ENCODE data around the gene ADAMTS2.

ADAMTS2 gene

DNA sequence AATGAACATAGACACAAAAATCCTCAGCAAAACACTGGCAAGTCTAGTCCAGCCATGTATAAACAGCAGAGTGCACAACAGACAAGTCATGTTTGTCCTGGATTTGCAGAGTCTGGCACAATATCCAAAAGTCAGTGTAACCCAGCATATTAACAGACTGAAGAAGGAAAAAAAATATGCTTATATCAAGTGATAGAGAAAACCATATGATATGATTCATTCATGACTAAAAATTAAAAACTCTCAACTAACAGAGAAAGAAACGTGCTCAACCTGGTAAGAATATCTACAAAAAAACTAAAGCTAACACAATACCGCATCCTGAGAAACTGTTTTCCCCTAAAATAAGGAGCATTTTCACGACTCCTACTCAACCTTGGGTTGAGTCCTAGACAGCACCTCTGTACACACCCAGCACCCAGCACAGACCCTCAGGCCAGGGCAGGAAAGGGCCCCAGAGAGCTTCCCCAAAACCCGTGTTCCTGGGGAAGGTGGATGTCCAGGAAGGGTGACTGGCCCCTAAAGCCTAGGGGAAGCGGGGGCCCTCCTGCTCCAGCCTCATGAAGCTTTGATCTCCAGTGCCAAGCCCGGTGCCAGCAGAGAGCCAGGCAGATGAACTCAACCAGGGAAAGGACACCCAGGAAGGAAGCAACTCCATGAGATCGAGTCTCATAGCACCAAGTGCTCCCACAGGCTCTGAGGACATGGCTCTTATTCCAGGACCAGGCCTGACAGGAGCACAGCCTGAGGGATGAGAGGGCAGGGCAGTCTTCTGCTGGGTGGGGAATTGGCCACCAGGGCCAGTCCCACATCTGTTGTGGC, 38.9 kb downstream of the ADAMTS2 start:
- H3K27ac ChIP-seq (ENCODE audit: low read depth, low read length) = no peak overlapping the region
- no peaks in the 10 kb centered on the region for H3K79me2 ChIP-seq (ENCODE audit: control insufficient read depth, insufficient read depth, low read length)
- H4K5ac ChIP-seq (ENCODE audit: low read length) = no peak overlapping the region
- H3K36me3 ChIP-seq (ENCODE audit: control insufficient read depth, insufficient read depth, low read length) = no peaks in the 10 kb centered on the region
- no peak overlapping the region for H2BK15ac ChIP-seq (replicated peaks; ENCODE audit: low read depth)
- no peak overlapping the region for H2BK120ac ChIP-seq (ENCODE audit: low read depth, low read length)
- no peaks in the 10 kb centered on the region for H3K4me1 ChIP-seq (ENCODE audit: control insufficient read depth, low read depth, low read length)
- no peak for DNase-seq
- no peak overlapping the region for H3K9ac ChIP-seq (ENCODE audit: low read length)
- no peak overlapping the region for H4K8ac ChIP-seq (ENCODE audit: low read depth, low read length)
- no peaks in the 10 kb centered on the region for H3K27me3 ChIP-seq (ENCODE audit: insufficient read depth, low read length, poor library complexity)
- H3K4me3 ChIP-seq (ENCODE audit: low read length) = no peak overlapping the region
- H3K18ac ChIP-seq (ENCODE audit: low read length) = no peak overlapping the region
- H2BK5ac ChIP-seq (ENCODE audit: low read length) = no peak overlapping the region
- H3K56ac ChIP-seq (ENCODE audit: low read length) = no peak overlapping the region
- no peak overlapping the region for H3K4me2 ChIP-seq (ENCODE audit: low read length)
- no peak overlapping the region for H3K23ac ChIP-seq (ENCODE audit: low read length)
- no CpG with 5 or more reads among the region's 7 CpGs for WGBS (ENCODE audit: extremely low coverage, insufficient coverage, low lambda C conversion rate)
- no peak overlapping the region for H3K4ac ChIP-seq (ENCODE audit: low read depth, low read length)
- H3K79me1 ChIP-seq (ENCODE audit: low read length) = no peaks in the 10 kb centered on the region
- H2AK5ac ChIP-seq (ENCODE audit: low read length) = no peak overlapping the region

- Histone ChIP-seq H2AK5ac (ENCODE audit: low read length) (no peak overlapping the region), H2BK120ac (ENCODE audit: low read depth, low read length) (no peak overlapping the region), H2BK15ac (replicated peaks; ENCODE audit: low read depth) (no peak overlapping the region), H3K4me2 (ENCODE audit: low read length) (no peak overlapping the region), H3K4ac (ENCODE audit: low read depth, low read length) (no peak overlapping the region), H3K23ac (ENCODE audit: low read length) (no peak overlapping the region), H3K79me2 (ENCODE audit: control insufficient read depth, insufficient read depth, low read length) (no peaks in the 10 kb centered on the region), H3K27ac (ENCODE audit: low read depth, low read length) (no peak overlapping the region), H4K5ac (ENCODE audit: low read length) (no peak overlapping the region), H3K9ac (ENCODE audit: low read length) (no peak overlapping the region), H3K4me1 (ENCODE audit: control insufficient read depth, low read depth, low read length) (no peaks in the 10 kb centered on the region), H2BK5ac (ENCODE audit: low read length) (no peak overlapping the region), H3K79me1 (ENCODE audit: low read length) (no peaks in the 10 kb centered on the region), H4K8ac (ENCODE audit: low read depth, low read length) (no peak overlapping the region), H3K27me3 (ENCODE audit: insufficient read depth, low read length, poor library complexity) (no peaks in the 10 kb centered on the region), H3K36me3 (ENCODE audit: control insufficient read depth, insufficient read depth, low read length) (no peaks in the 10 kb centered on the region), H3K56ac (ENCODE audit: low read length) (no peak overlapping the region), H3K18ac (ENCODE audit: low read length) (no peak overlapping the region), H3K4me3 (ENCODE audit: low read length) (no peak overlapping the region)
- no CpG with 5 or more reads among the region's 1 CpG for WGBS (ENCODE audit: extremely low coverage, insufficient coverage, low lambda C conversion rate)
- no peak for DNase-seq
Measured at GRCh38 chr5:179304871-179305270, 40.4 kb downstream of the ADAMTS2 start.

- WGBS (ENCODE audit: extremely low coverage, insufficient coverage, low lambda C conversion rate) = no CpG with 5 or more reads among the region's 5 CpGs
- H3K9ac ChIP-seq (ENCODE audit: low read length) = no peak overlapping the region
Measured at GRCh38 chr5:179304466-179304865, 40.8 kb downstream of the ADAMTS2 start.

DNA sequence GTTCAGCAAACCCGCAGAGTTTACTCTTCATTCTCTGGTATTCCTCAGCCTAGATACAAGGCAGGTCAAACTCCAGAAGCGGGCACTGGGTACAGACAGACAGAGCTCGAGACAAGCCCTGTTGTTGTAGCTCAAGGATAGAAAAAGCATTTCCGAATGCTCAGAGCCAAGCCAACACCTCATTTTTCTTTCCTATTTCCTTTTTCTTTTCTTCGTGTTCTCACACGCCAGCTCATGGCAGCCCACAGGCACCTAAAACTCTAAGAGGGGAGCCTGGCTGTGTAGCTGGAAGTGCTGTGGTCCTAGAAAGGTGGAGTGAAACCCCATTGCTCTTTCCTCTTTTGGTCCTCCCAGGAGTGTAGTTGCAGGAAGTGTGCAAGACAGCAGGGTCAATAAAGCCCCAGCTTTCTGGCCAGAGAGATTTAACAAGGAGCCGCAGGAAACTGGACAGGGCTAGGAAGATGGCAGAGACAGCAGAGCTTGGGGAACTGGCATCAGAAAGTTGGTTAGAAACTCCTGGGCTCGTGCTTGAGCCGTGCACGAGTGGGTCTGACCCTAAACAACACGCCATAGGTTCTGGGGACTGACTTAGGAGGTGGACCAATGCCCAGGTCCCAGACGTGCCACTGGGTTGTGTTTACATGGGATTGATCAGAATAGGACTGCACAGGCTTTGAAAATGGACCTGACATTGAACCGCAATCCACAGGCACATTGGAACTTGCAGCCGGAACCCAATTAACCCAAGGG, 41.6 kb downstream of the ADAMTS2 start:
- DNase-seq = no peak
- Histone ChIP-seq H2AK5ac (ENCODE audit: low read length) (no peak overlapping the region), H3K23ac (ENCODE audit: low read length) (no peak overlapping the region), H2BK120ac (ENCODE audit: low read depth, low read length) (no peak overlapping the region), H3K4me3 (ENCODE audit: low read length) (no peak overlapping the region), H3K9ac (ENCODE audit: low read length) (no peak overlapping the region), H3K79me2 (ENCODE audit: control insufficient read depth, insufficient read depth, low read length) (no peaks in the 10 kb centered on the region), H3K18ac (ENCODE audit: low read length) (no peak overlapping the region), H3K27me3 (ENCODE audit: insufficient read depth, low read length, poor library complexity) (no peaks in the 10 kb centered on the region), H3K27ac (ENCODE audit: low read depth, low read length) (no peak overlapping the region), H3K4ac (ENCODE audit: low read depth, low read length) (no peak overlapping the region), H4K8ac (ENCODE audit: low read depth, low read length) (no peak overlapping the region), H3K4me1 (ENCODE audit: control insufficient read depth, low read depth, low read length) (no peaks in the 10 kb centered on the region), H2BK15ac (replicated peaks; ENCODE audit: low read depth) (no peak overlapping the region), H4K5ac (ENCODE audit: low read length) (no peak overlapping the region), H3K79me1 (ENCODE audit: low read length) (no peaks in the 10 kb centered on the region), H2BK5ac (ENCODE audit: low read length) (no peak overlapping the region), H3K56ac (ENCODE audit: low read length) (no peak overlapping the region), H3K36me3 (ENCODE audit: control insufficient read depth, insufficient read depth, low read length) (no peaks in the 10 kb centered on the region), H3K4me2 (ENCODE audit: low read length) (no peak overlapping the region)
- no CpG with 5 or more reads among the region's 14 CpGs for WGBS (ENCODE audit: extremely low coverage, insufficient coverage, low lambda C conversion rate)

More at GRCh38 chr5:179304466-179304865, 40.8 kb downstream of the ADAMTS2 start:
- Histone ChIP-seq H4K5ac (ENCODE audit: low read length) (no peak overlapping the region), H3K4me2 (ENCODE audit: low read length) (no peak overlapping the region), H3K36me3 (ENCODE audit: control insufficient read depth, insufficient read depth, low read length) (no peaks in the 10 kb centered on the region), H3K4ac (ENCODE audit: low read depth, low read length) (no peak overlapping the region), H4K8ac (ENCODE audit: low read depth, low read length) (no peak overlapping the region), H3K56ac (ENCODE audit: low read length) (no peak overlapping the region), H2AK5ac (ENCODE audit: low read length) (no peak overlapping the region), H3K27ac (ENCODE audit: low read depth, low read length) (no peak overlapping the region), H3K79me1 (ENCODE audit: low read length) (no peaks in the 10 kb centered on the region), H3K27me3 (ENCODE audit: insufficient read depth, low read length, poor library complexity) (no peaks in the 10 kb centered on the region), H3K23ac (ENCODE audit: low read length) (no peak overlapping the region), H3K4me3 (ENCODE audit: low read length) (no peak overlapping the region), H2BK5ac (ENCODE audit: low read length) (no peak overlapping the region), H3K18ac (ENCODE audit: low read length) (no peak overlapping the region), H2BK15ac (replicated peaks; ENCODE audit: low read depth) (no peak overlapping the region), H3K4me1 (ENCODE audit: control insufficient read depth, low read depth, low read length) (no peaks in the 10 kb centered on the region), H3K79me2 (ENCODE audit: control insufficient read depth, insufficient read depth, low read length) (no peaks in the 10 kb centered on the region), H2BK120ac (ENCODE audit: low read depth, low read length) (no peak overlapping the region)
- DNase-seq = no peak

- no peak overlapping the region for H4K8ac ChIP-seq (ENCODE audit: low read depth, low read length)
- no peak overlapping the region for H3K4me2 ChIP-seq (ENCODE audit: low read length)
- no peak overlapping the region for H3K9ac ChIP-seq (ENCODE audit: low read length)
- no peak overlapping the region for H2BK120ac ChIP-seq (ENCODE audit: low read depth, low read length)
- no peaks in the 10 kb centered on the region for H3K79me1 ChIP-seq (ENCODE audit: low read length)
- no peaks in the 10 kb centered on the region for H3K36me3 ChIP-seq (ENCODE audit: control insufficient read depth, insufficient read depth, low read length)
- no peak overlapping the region for H2BK5ac ChIP-seq (ENCODE audit: low read length)
- H3K27me3 ChIP-seq (ENCODE audit: insufficient read depth, low read length, poor library complexity) = no peaks in the 10 kb centered on the region
- no peak for DNase-seq
- no peak overlapping the region for H4K5ac ChIP-seq (ENCODE audit: low read length)
- H2AK5ac ChIP-seq (ENCODE audit: low read length) = no peak overlapping the region
- H3K56ac ChIP-seq (ENCODE audit: low read length) = no peak overlapping the region
- no peaks in the 10 kb centered on the region for H3K4me1 ChIP-seq (ENCODE audit: control insufficient read depth, low read depth, low read length)
- no peak overlapping the region for H3K4me3 ChIP-seq (ENCODE audit: low read length)
- H2BK15ac ChIP-seq (replicated peaks; ENCODE audit: low read depth) = no peak overlapping the region
- H3K4ac ChIP-seq (ENCODE audit: low read depth, low read length) = no peak overlapping the region
- H3K18ac ChIP-seq (ENCODE audit: low read length) = no peak overlapping the region
- H3K79me2 ChIP-seq (ENCODE audit: control insufficient read depth, insufficient read depth, low read length) = no peaks in the 10 kb centered on the region
- WGBS (ENCODE audit: extremely low coverage, insufficient coverage, low lambda C conversion rate) = no CpG with 5 or more reads among the region's 13 CpGs
- no peak overlapping the region for H3K27ac ChIP-seq (ENCODE audit: low read depth, low read length)
- H3K23ac ChIP-seq (ENCODE audit: low read length) = no peak overlapping the region
Measured at GRCh38 chr5:179302499-179303185, 42.6 kb downstream of the ADAMTS2 start.
